Measurements from ENCODE around the gene SEPTIN2. TPM values are rescaled to one million over a fixed set of nuclear protein-coding genes. Genes with fewer than 3 reads are reported as not detected.

Gene SEPTIN2
- total RNA-seq, 1 experiment from 2014 or later, result 342 TPM

GRCh38 chr2:241325257-241325656, 9.5 kb downstream of the SEPTIN2 start:
- TF ChIP-seq, protein P1, sequence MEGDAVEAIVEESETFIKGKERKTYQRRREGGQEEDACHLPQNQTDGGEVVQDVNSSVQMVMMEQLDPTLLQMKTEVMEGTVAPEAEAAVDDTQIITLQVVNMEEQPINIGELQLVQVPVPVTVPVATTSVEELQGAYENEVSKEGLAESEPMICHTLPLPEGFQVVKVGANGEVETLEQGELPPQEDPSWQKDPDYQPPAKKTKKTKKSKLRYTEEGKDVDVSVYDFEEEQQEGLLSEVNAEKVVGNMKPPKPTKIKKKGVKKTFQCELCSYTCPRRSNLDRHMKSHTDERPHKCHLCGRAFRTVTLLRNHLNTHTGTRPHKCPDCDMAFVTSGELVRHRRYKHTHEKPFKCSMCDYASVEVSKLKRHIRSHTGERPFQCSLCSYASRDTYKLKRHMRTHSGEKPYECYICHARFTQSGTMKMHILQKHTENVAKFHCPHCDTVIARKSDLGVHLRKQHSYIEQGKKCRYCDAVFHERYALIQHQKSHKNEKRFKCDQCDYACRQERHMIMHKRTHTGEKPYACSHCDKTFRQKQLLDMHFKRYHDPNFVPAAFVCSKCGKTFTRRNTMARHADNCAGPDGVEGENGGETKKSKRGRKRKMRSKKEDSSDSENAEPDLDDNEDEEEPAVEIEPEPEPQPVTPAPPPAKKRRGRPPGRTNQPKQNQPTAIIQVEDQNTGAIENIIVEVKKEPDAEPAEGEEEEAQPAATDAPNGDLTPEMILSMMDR (conservative IDR thresholded peaks at IDR 0.05; ENCODE audit: low read depth, low read length), result no peak
- no peak for TF ChIP-seq EZH2 (IDR thresholded peaks at IDR 0.05; ENCODE audit: borderline replicate concordance, low read depth, low read length, poor library complexity, severe bottlenecking)
- ChIA-PET CTCF (no interaction called here), POLR2A (ENCODE audit: low non-redundant PET) (no interaction called here)
- intact Hi-C loops (cut with micrococcal nuclease; ENCODE audit: unreplicated experiment), result no loop called here
- Histone ChIP-seq H3K27ac (ENCODE audit: low read depth, low read length, poor library complexity, severe bottlenecking) (no peak overlapping the region), H3K36me3 (ENCODE audit: insufficient read depth, low read length, poor library complexity, severe bottlenecking) (peaks cover 56% of the 10 kb centered on the region), H3K4me1 (ENCODE audit: insufficient read depth, low read length, poor library complexity, severe bottlenecking) (peaks cover 13% of the 10 kb centered on the region), H3K9me3 (ENCODE audit: low read depth, low read length, poor library complexity, severe bottlenecking) (no peaks in the 10 kb centered on the region), H3K27me3 (replicated peaks; ENCODE audit: insufficient read depth, low read depth, low read length, poor library complexity) (no peaks in the 10 kb centered on the region), H3K4me3 (ENCODE audit: low read depth, low read length, poor library complexity, severe bottlenecking) (no peak overlapping the region)
- DNase-seq (ENCODE audit: low spot score), result no peak
- BruUV-seq (replicated peaks), result no TSS peak

DNA sequence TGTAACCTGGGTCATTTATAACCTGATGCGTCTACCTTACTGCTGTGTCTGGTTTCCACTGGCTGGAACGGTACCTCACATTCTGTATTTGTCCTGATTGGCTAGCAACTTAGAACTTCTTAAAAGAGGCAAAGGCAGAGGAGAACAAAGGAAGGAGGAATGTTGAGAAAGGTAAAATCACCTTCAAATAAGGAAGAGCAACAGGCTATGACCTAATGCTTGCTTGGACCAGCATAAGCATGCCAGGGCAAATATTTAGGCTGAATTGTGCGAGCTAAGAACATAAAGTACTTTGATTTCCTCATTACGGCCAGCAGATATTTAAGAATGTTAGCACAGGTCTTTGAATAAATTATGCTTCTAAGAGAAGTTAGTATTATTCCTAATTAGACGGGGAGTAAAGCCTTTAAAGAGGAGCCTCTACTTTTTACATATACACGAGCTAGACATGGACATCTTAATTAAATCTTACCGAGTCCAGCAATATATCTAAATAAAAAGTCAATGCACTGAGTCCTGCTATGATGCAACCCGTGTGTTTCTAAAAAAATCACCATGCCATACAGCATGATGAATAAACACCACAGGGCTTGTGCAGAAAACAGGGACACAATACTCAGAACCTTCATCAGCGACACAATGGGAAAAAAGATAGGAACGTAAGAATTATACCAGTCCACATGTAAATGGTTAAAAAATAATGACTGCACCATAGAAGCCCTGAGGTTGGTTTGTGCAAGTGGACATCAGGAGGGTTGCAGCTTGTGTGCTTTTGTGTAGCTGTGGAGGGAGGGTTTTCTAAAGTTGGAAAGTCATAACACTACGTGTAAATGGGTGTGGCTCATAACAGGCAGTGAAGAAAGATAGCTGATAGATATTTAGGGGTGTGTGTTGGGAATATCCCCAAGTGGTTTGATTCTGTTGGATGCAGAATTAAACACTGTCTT, 14.2 kb downstream of the SEPTIN2 start:
- ChIA-PET CTCF (no interaction called here), POLR2A (ENCODE audit: low non-redundant PET) (no interaction called here)
- no peak for TF ChIP-seq EZH2 (IDR thresholded peaks at IDR 0.05; ENCODE audit: borderline replicate concordance, low read depth, low read length, poor library complexity, severe bottlenecking)
- TF ChIP-seq, protein P1 (conservative IDR thresholded peaks at IDR 0.05; ENCODE audit: low read depth, low read length), result no peak
- Histone ChIP-seq H3K9me3 (ENCODE audit: low read depth, low read length, poor library complexity, severe bottlenecking) (no peaks in the 10 kb centered on the region), H3K27me3 (replicated peaks; ENCODE audit: insufficient read depth, low read depth, low read length, poor library complexity) (no peaks in the 10 kb centered on the region), H3K27ac (ENCODE audit: low read depth, low read length, poor library complexity, severe bottlenecking) (no peak overlapping the region), H3K36me3 (ENCODE audit: insufficient read depth, low read length, poor library complexity, severe bottlenecking) (peaks cover 47% of the 10 kb centered on the region), H3K4me1 (ENCODE audit: insufficient read depth, low read length, poor library complexity, severe bottlenecking) (no peaks in the 10 kb centered on the region), H3K4me3 (ENCODE audit: low read depth, low read length, poor library complexity, severe bottlenecking) (no peak overlapping the region)
- no TSS peak for BruUV-seq (replicated peaks)
- no peak for DNase-seq (ENCODE audit: low spot score)
- intact Hi-C loops (cut with micrococcal nuclease; ENCODE audit: unreplicated experiment), result no loop called here

- no peak overlapping the region for H3K27ac ChIP-seq (ENCODE audit: low read depth, low read length, poor library complexity, severe bottlenecking)
- H3K36me3 ChIP-seq (ENCODE audit: insufficient read depth, low read length, poor library complexity, severe bottlenecking), result peaks cover 47% of the 10 kb centered on the region
- H3K4me3 ChIP-seq (ENCODE audit: low read depth, low read length, poor library complexity, severe bottlenecking), result no peak overlapping the region
- no peaks in the 10 kb centered on the region for H3K4me1 ChIP-seq (ENCODE audit: insufficient read depth, low read length, poor library complexity, severe bottlenecking)
- no peak for DNase-seq (ENCODE audit: low spot score)
- intact Hi-C loops (cut with micrococcal nuclease; ENCODE audit: unreplicated experiment), result no loop called here
- TF ChIP-seq, protein P1 (conservative IDR thresholded peaks at IDR 0.05; ENCODE audit: low read depth, low read length), result no peak
- no TSS peak for BruUV-seq (replicated peaks)
- POLR2A ChIA-PET (ENCODE audit: low non-redundant PET), result no interaction called here
- CTCF ChIA-PET, result no interaction called here
- no peaks in the 10 kb centered on the region for H3K27me3 ChIP-seq (replicated peaks; ENCODE audit: insufficient read depth, low read depth, low read length, poor library complexity)
- H3K9me3 ChIP-seq (ENCODE audit: low read depth, low read length, poor library complexity, severe bottlenecking), result no peaks in the 10 kb centered on the region
Observed at GRCh38 chr2:241330616-241330981, 14.9 kb downstream of the SEPTIN2 start.

Data from A673 (cell line).